Measurements from ENCODE around the gene LSM8.
A peak's percentile ranks its signal among the peaks of the same experiment; 100 is the strongest.
"Not testable (repeated sequence)": the region's sequence is repeated elsewhere in the genome, so short reads cannot be mapped to it uniquely, and the experiment has no call there.

LSM8 gene

GRCh38 chr7:118214051-118214832 lies 30.3 kb downstream of the LSM8 start:
- DNase-seq: peak; percentile 82

- no peak for DNase-seq
These were observed 30.8 kb downstream of the LSM8 start for GRCh38 chr7:118214833-118215182.

GRCh38 chr7:118217210-118217619 lies 33.3 kb downstream of the LSM8 start:
- DNase-seq: no peak

- DNase-seq: no peak
These were observed 34.6 kb downstream of the LSM8 start for GRCh38 chr7:118218413-118219156.

GRCh38 chr7:118219157-118219512 lies 35.2 kb downstream of the LSM8 start:
- DNase-seq: no peak

GRCh38 chr7:118220583-118220982 lies 36.6 kb downstream of the LSM8 start:
- DNase-seq: no peak

GRCh38 chr7:118222591-118222990 lies 38.6 kb downstream of the LSM8 start:
- DNase-seq: no peak

- DNase-seq: no peak
These were observed 40.6 kb downstream of the LSM8 start, which contains the start of gene ANKRD7 for GRCh38 chr7:118224521-118224920. ANKRD7 (plus strand) TSS chr7:118224704; CDS start chr7:118224831, 127 bp downstream.

- peak; percentile 20 for DNase-seq
These were observed 48.9 kb downstream of the LSM8 start for GRCh38 chr7:118232837-118233236.

- no peak for DNase-seq
These were observed 49.8 kb downstream of the LSM8 start for GRCh38 chr7:118233799-118234198.

- DNase-seq: no peak
These were observed 55.0 kb downstream of the LSM8 start for GRCh38 chr7:118239014-118239413.

GRCh38 chr7:118240320-118240719 lies 56.4 kb downstream of the LSM8 start:
- DNase-seq: not testable (repeated sequence)
